Endothelial cell of umbilical vein (primary cell): ENCODE measurements around the gene FGF19. TPM values are rescaled to one million over a fixed set of nuclear protein-coding genes. Genes with fewer than 3 reads are reported as not detected.

ENCODE experiments used
- Bru-seq: library from RNA; stranded (reverse); fragments of 400-500 nt; gene quantifications from one replicate; lab custom pipeline; 2021; lab: Mats Ljungman, UMichigan
- BruChase-seq, 2 experiments: library from RNA; stranded (reverse); fragments of 400-500 nt; gene quantifications; one replicate each; lab custom pipeline; 2021; lab: Mats Ljungman, UMichigan
- BruUV-seq: library from RNA; stranded (reverse); fragments of 400-500 nt; replicated peaks from 2 replicates; lab custom pipeline; 2021; lab: Mats Ljungman, UMichigan
- CTCF ChIA-PET: fragments of 300-600, 350-600 bp; sonication (Branson Sonifier 250); formaldehyde crosslinking; loops from one replicate; lab custom pipeline; 2021; ENCODE audit warnings: antibody characterized with exemption, inconsistent platforms; lab: Charles Lee
- POLR2A ChIA-PET: fragments of 300-600, 350-600 bp; sonication (Branson Sonifier 250); formaldehyde crosslinking; loops from one replicate; lab custom pipeline; 2021; ENCODE audit warnings: antibody characterized with exemption, inconsistent platforms; lab: Charles Lee
- DNase-seq: peaks from one replicate; pipeline ENCODE4 v3.0.0-alpha.2; 2011; ENCODE audit warnings: low read depth, low spot score
- FAIRE-seq: peaks from 2 replicates; lab custom pipeline; 2011; peaks lifted over from hg19 to GRCh38; lab: Jason Lieb, UNC
- H2AFZ ChIP-seq: 2 replicates; pipeline ENCODE4 v1.6.0; 2012; ENCODE audit warnings: low read depth, low read length, control low read depth, inconsistent platforms
- H3K27ac ChIP-seq: 2 replicates; pipeline ENCODE4 v1.5.1; 2011; ENCODE audit warnings: low read depth, mild to moderate bottlenecking, control low read depth, low read length, moderate library complexity; ENCODE audit not compliant: insufficient read depth
- H3K27me3 ChIP-seq, 2 experiments: 2 replicates each; pipeline versions ENCODE4 v1.6.0 to v1.6.1; 2011; ENCODE audit warnings: low read length in 2 of 2, mixed read lengths in 1 of 2; ENCODE audit not compliant: control insufficient read depth in 2 of 2, insufficient read depth in 2 of 2
- H3K36me3 ChIP-seq, 2 experiments: 2 replicates in 1 of 2; 3 replicates in 1 of 2; pipeline ENCODE4 v1.5.1; 2011; ENCODE audit warnings: low read length in 2 of 2, mild to moderate bottlenecking in 1 of 2, moderate library complexity in 1 of 2; ENCODE audit not compliant: control insufficient read depth in 2 of 2, insufficient read depth in 2 of 2; ENCODE audit errors: extremely low read depth in 1 of 2
- H3K4me1 ChIP-seq: 3 replicates; pipeline ENCODE4 v1.5.1; 2011; ENCODE audit warnings: mild to moderate bottlenecking, low read length; ENCODE audit not compliant: control insufficient read depth, insufficient read depth; ENCODE audit errors: extremely low read depth
- H3K4me2 ChIP-seq: 2 replicates; pipeline ENCODE4 v1.6.1; 2011; ENCODE audit warnings: low read length, control low read depth, mixed read lengths; ENCODE audit not compliant: insufficient read depth
- H3K4me3 ChIP-seq, 3 experiments: fragments of 200-600 bp in 1 of 3; sonication (generic), shearing (Covaris generic) in 1 of 3; replicated peaks in 1 of 3; 2 replicates each; pipeline ENCODE4 v1.5.1; 2011 to 2016; ENCODE audit warnings: control low read depth in 3 of 3, low read length in 3 of 3, mild to moderate bottlenecking in 2 of 3, inconsistent platforms in 1 of 3, low read depth in 1 of 3, moderate library complexity in 1 of 3; ENCODE audit not compliant: insufficient read depth in 1 of 3
- H3K79me2 ChIP-seq: 2 replicates; pipeline ENCODE4 v1.6.0; 2012; ENCODE audit warnings: low read length, inconsistent platforms; ENCODE audit not compliant: control insufficient read depth, insufficient read depth
- H3K9ac ChIP-seq: replicated peaks from 2 replicates; pipeline ENCODE3; 2011; ENCODE audit warnings: low read length, control low read depth; ENCODE audit not compliant: insufficient read depth; ENCODE audit errors: extremely low read depth
- H3K9me1 ChIP-seq: replicated peaks from 3 replicates; pipeline ENCODE4 v1.6.0; 2011; ENCODE audit warnings: mild to moderate bottlenecking, low read length; ENCODE audit not compliant: control insufficient read depth, insufficient read depth; ENCODE audit errors: extremely low read depth
- H3K9me3 ChIP-seq: replicated peaks from 2 replicates; pipeline ENCODE4 v1.5.1; 2012; ENCODE audit warnings: low read length, inconsistent platforms; ENCODE audit not compliant: control insufficient read depth, insufficient read depth
- H4K20me1 ChIP-seq: replicated peaks from 2 replicates; pipeline ENCODE3; 2011; ENCODE audit warnings: mild to moderate bottlenecking, low read length; ENCODE audit not compliant: control insufficient read depth, insufficient read depth; ENCODE audit errors: extremely low read depth
- EZH2 ChIP-seq: IDR thresholded peaks from 2 replicates; pipeline ENCODE4 v1.6.1; 2012; ENCODE audit warnings: borderline replicate concordance, low read depth, mild to moderate bottlenecking, moderate library complexity, low read length, inconsistent platforms; ENCODE audit not compliant: severe bottlenecking
- GATA2 ChIP-seq: IDR thresholded peaks from 2 replicates; pipeline ENCODE4 v1.7.0; 2011; ENCODE audit warnings: low read depth, mild to moderate bottlenecking, moderate library complexity, mixed read lengths, low read length; ENCODE audit not compliant: insufficient read length, insufficient read depth
- dilution Hi-C: fragments of 300-500 bp; cut with MboI; formaldehyde crosslinking; loops from one replicate; pipeline ENCODE4 v1.15.0; 2019; ENCODE audit warnings: low sequenced_read_pairs; ENCODE audit not compliant: extremely low pct_ligation_motif_present
- intact Hi-C: fragments of 100-400 bp; cut with micrococcal nuclease; formaldehyde crosslinking; loops from one replicate; pipeline ENCODE4 v1.10.0; 2022
- long read RNA-seq: library from polyadenylated mRNA; stranded (forward); transcript quantifications from one replicate; pipeline ENCODE4 v2.0.0, GENCODE V29; 2021
- polyA minus RNA-seq, 3 experiments: library from RNA; depleted of rRNA, polyadenylated mRNA; stranded (reverse); fragments of >200 nt; gene quantifications; 1 replicate in 1 of 3; 2 replicates in 2 of 3; pipeline ENCODE4 v1.2.3, GENCODE V29; 2011
- polyA plus RNA-seq, 4 experiments: library from polyadenylated mRNA; depleted of rRNA in 3 of 4; stranded (reverse) in 3 of 4; unstranded in 1 of 4; fragments of >200 nt; gene quantifications; 2 replicates each; pipeline versions ENCODE4 v1.2.1 to v1.2.3, GENCODE V29; 2011 to 2012; ENCODE audit warnings: missing spikeins in 1 of 4
- total RNA-seq: library from RNA; stranded (reverse); gene quantifications from 2 replicates; pipeline ENCODE4 v1.2.3, GENCODE V29; 2021
- TF ChIP-seq, protein P1 (sequence below), 2 donors: IDR thresholded peaks; 1 replicate in 1 of 2; 2 replicates in 1 of 2; pipeline ENCODE4 v1.5.1; 2011; ENCODE audit warnings: low read length in 2 of 2, mild to moderate bottlenecking in 2 of 2, moderate library complexity in 2 of 2, control low read depth in 1 of 2, inconsistent platforms in 1 of 2, low read depth in 1 of 2; ENCODE audit not compliant: insufficient read depth in 1 of 2; ENCODE audit errors: extremely low read depth in 1 of 2

FGF19 gene, protein sequence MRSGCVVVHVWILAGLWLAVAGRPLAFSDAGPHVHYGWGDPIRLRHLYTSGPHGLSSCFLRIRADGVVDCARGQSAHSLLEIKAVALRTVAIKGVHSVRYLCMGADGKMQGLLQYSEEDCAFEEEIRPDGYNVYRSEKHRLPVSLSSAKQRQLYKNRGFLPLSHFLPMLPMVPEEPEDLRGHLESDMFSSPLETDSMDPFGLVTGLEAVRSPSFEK
- not detected in 2 replicates for total RNA-seq
- polyA plus RNA-seq = 0.03 TPM in 1 of 2 replicates, not detected in the other
- polyA plus RNA-seq (2011; cell fraction: cytosol; rRNA removed) = not detected in 2 replicates
- not detected in 2 replicates for polyA plus RNA-seq (2011; cell fraction: nucleus; rRNA removed)
- polyA plus RNA-seq (2012) = not detected in 2 replicates
- polyA minus RNA-seq = not detected in 2 replicates
- 0.41 TPM for polyA minus RNA-seq (2011; cell fraction: cytosol; rRNA and poly(A)+ RNA removed)
- polyA minus RNA-seq (2011; cell fraction: nucleus; rRNA and poly(A)+ RNA removed) = not detected in 2 replicates
- not detected for Bru-seq, nascent RNA
- BruChase-seq, experiment 1, labeled RNA remaining after a 6-hour chase = not detected
- not detected for BruChase-seq, experiment 2, labeled RNA remaining after a 2-hour chase
- long read RNA-seq = 0 reads

DNA sequence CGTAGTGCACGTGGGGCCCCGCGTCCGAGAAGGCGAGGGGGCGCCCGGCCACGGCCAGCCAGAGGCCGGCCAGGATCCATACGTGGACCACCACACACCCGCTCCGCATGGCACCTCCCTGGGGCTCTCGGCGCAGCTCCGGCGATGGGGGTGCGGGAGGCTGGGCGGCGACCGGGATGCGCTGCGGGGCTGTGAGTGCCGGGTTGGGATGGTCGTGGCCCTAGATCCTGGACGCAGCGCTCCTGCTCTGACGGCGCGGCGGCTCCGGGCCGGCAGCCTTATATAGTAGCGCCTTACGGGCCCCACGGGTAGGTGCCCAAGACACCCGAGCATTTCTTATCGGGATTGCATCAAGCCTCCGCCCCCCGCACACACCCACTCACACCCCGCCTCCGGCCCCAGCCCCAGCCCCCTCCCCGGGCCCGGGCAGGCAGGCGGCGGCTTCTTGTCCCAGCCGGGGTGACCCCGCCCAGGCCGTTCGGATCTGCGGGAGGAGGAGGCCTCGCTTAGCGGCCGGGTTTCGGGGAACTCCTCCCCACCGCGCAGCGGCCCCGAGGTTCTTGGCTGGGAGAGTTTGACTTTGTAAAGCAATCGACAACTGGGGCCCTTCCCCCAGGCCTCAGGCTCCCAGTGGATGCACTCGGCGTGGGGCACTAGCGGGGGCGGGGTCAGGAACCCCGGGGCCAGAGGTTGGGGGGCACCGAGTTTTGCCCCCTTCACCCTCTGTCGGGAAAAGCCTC lies at the start of gene FGF19:
Gene FGF19, minus strand, starts transcription at position 255 of the 740 bp plus-strand sequence. Its CDS starts 146 bp downstream, at position 109.
- H3K27ac ChIP-seq = no peak within 1 kb of the TSS
- H3K9me3 ChIP-seq = no peaks in the 10 kb centered on the region
- no peaks in the 10 kb centered on the region for H3K79me2 ChIP-seq
- BruUV-seq = no TSS peak
- no peaks in the 10 kb centered on the region for H3K9me1 ChIP-seq
- no peak for DNase-seq
- CTCF ChIA-PET = no interaction called here
- no peak within 1 kb of the TSS for H3K4me2 ChIP-seq
- no peaks in the 10 kb centered on the region for H3K36me3 ChIP-seq
- H3K9ac ChIP-seq = no peak within 1 kb of the TSS
- H3K27me3 ChIP-seq = peaks cover 53 to 60% of the 10 kb centered on the region in 2 experiments
- FAIRE-seq = no peak
- dilution Hi-C loops (no loop called here), intact Hi-C loops (loop anchor here (1.0 to 5.0 kb wide), 3 partner anchors 97 to 183 kb away; no protein-coding TSS in a partner anchor)
- POLR2A ChIA-PET = no interaction called here
- peaks cover 8% of the 10 kb centered on the region for H3K4me1 ChIP-seq
- H4K20me1 ChIP-seq = no peaks in the 10 kb centered on the region
- no peak within 1 kb of the TSS for H3K4me3 ChIP-seq
- no peak within 1 kb of the TSS for H2AFZ ChIP-seq
- TF ChIP-seq GATA2 (no peak), EZH2 (peak; percentile 79)
- TF ChIP-seq, protein P1, sequence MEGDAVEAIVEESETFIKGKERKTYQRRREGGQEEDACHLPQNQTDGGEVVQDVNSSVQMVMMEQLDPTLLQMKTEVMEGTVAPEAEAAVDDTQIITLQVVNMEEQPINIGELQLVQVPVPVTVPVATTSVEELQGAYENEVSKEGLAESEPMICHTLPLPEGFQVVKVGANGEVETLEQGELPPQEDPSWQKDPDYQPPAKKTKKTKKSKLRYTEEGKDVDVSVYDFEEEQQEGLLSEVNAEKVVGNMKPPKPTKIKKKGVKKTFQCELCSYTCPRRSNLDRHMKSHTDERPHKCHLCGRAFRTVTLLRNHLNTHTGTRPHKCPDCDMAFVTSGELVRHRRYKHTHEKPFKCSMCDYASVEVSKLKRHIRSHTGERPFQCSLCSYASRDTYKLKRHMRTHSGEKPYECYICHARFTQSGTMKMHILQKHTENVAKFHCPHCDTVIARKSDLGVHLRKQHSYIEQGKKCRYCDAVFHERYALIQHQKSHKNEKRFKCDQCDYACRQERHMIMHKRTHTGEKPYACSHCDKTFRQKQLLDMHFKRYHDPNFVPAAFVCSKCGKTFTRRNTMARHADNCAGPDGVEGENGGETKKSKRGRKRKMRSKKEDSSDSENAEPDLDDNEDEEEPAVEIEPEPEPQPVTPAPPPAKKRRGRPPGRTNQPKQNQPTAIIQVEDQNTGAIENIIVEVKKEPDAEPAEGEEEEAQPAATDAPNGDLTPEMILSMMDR (IDR thresholded peaks at IDR 0.05; ENCODE audit: extremely low read depth in 1 of 2, insufficient read depth in 1 of 2, low read depth in 1 of 2, low read length in 2 of 2) = no peak
